GM21360 (cell line): ENCODE data around the gene NT5C1B.

Source experiments
- ATAC-seq: cut with Tn5 transposase; IDR thresholded peaks from one replicate; pipeline ENCODE4 v1.9.1; 2021; ENCODE audit warnings: mild to moderate bottlenecking, moderate library complexity; ENCODE audit not compliant: unreplicated experiment

NT5C1B gene

DNA sequence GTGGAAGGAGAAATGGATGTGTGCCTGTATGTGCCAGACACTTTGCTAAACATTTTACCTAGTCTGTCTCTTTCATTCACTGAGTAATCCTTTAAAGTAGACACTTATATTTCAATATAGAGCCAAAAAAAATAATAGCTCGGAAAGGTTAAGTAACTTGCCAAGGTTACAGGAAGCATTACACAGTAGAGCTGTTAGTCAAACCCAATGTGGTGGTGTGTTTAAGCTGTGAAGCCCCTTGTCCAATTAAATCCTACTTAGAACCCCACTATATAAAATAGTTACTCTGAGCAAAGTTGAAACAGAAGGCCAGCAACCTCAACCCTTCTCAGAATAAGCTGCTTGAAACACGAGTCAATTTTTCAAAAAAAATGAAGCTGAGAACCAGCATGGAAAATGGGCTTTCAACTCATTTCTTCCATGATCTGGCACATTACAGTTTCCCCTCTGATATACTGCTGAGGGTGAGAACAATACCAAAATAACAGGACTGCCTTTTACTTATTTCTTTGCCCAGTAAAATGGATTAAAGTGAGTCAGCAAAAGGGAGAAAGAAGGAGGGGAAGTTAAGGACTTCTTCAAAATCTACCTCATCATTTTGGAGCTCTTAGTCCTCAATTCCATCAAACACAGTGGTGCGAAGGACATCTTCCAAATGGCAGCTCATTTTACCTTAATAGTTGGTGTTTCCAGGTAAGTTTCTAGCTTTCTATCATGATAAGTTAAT lies 36.9 kb downstream of the NT5C1B start:
- ATAC-seq, result no peak

DNA sequence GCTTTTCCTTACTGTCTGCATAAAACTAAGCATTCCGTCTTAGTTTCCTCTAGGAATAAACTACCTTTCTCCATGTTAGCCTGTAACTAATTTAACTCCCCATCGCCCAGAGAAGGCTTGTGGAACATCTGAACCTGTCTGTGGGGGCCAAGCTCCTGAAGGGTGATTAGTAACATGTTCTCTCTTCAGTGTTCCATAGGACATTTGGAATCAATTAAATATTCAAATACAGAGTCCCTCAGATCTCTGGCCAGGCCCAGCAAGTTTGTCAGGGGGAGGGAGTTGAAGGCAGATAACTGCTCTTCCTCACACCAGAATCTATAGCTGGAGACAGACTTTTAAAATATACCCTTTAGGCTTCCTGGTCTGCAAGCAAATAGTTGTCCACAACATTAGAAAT lies 37.7 kb downstream of the NT5C1B start:
- no peak for ATAC-seq

DNA sequence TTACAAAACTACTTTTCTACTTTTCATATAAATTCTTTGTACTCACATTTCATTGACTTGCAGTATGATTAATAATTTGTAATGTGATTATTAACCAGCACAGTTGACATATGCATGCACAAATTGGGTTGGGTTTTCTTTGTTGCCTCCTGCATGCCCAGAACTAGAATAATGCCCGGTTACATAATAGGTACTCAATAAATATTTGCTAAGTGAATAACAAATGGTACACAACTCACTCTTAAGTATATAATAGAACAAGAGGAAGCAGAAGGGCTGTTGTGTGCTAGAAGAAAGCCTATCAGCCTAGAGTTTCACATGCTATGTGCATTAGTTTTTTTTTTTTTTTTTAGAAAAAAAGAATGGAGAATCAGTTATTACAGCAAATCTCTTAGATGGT lies 38.2 kb downstream of the NT5C1B start:
- no peak for ATAC-seq

DNA sequence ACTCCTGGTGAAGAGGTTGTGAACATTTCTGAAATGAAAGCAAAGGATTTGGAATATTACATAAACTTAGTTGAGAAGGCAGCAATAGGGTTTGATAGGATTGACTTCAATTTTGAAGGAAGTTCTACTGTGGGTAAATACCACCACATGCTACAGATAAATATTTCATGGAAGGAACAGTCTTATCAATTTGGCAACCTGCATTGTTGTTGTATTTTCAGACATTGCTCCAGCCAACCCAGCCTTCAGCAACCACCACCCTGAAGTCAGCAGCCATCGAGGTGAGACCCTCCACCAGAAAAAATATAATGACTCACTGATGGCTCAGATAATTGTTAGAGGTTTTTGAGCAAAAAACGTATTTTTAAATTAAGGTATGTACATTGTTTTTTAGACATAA lies 38.9 kb downstream of the NT5C1B start:
- ATAC-seq, result no peak

DNA sequence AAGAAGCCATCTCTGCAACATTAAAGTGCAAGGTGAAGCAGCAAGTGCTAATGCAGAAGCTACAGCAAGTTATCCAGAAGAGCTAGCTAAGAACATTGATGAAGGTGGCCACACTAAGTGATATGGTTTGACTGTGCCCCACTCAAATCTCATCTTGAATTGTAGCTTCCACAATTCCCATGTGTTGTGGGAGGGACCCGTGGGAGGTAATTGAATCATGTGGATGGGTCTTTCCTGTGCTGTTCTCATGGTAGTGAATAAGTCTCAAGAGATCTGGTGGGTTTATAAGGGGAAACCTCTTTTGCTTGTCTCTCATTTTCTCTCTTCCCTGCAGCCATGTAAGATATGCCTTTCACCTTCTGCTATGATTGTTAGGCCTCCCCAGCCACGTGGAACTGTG lies 40.3 kb downstream of the NT5C1B start:
- ATAC-seq, result no peak

DNA sequence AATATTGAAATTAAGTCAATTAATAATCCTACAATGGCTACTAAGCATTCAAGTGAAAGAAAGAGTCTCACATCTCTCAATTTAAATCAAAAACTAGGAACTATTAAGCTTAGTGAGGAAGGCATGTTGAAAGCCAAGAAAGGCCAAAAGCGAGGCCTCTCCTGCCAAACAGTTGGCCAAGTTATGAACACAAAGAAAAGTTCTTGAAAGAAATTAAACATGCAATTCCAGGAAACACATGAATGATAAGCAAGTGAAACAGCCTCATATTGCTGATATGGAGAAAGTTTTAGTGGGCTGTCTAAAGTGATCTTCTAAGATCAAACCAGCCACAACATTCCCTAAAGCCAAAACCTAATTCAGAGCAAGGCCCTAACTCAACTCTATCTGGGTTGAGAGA lies 40.7 kb downstream of the NT5C1B start:
- no peak for ATAC-seq

DNA sequence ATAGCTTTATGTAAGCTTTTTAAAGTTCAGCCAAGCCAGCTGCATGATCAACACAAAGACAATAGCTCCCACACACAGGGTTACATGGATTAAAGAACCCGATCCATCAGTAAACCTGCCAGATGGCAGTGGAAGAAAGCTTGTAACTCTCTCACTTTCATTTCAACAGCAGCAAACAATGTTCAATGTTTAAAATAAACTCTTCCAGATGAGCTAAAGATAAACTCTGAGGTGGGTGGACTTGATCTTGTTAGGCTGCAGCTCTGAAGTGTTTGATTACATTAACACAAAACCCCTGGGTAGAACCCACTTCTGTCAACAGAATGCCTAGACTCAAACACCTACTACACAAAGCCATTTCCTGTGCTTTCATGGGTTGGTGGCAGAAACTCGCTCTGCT lies 42.8 kb downstream of the NT5C1B start:
- ATAC-seq, result no peak

DNA sequence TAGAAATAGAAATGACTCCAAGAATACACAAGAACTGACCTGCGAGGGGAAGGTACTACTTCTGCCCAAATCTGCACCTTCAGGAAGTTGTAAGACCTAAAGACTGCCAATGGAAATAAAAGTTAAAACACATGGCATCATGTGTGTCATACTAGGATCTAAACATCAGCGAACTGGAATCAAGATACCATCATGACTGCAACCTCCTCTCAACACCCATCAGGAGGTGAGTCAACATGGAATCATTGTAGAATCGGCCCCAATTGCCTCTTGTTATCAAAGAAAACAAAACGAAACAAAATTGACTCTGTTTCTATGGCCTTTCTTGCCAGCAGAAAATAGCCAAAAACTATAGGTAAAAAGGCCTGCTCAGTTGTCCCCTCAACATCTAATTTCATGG lies 44.0 kb downstream of the NT5C1B start:
- no peak for ATAC-seq

DNA sequence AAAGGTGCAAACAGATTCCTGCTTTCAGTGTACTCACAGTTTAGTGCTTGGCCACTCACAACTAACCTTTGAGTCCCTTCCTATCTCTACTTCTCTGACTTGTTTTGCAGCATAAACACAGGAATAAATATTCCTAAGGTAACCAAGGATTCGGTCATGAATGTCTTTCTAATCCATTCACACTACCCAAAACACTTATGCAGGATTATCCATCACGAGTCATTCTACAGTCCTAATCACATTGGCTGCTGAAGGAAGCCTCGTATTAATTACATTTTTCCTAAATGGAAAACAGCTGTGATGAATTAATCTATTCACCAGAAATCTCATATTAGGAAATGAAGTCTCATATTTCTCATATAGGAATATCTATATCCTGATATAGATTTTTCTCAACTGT lies 45.2 kb downstream of the NT5C1B start:
- ATAC-seq, result no peak

DNA sequence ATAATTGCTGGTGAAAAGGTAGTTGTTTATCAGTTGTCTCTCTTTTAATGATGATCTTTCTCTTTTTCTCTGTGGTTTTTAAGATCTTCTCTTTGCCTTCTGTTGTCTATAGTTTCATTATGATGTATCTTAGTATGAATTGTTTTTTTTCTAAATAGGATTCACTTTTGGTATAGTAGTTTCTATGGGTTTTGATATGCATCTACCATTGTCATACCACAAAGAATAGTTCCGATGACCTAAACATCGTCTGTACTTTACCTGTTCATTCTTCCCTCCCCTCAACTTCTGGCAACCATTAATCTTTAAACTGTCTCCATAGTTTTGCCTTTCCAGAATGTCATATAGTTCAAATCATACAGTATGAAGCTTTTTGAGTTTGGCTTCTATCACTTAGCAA lies 48.5 kb downstream of the NT5C1B start:
- no peak for ATAC-seq

DNA sequence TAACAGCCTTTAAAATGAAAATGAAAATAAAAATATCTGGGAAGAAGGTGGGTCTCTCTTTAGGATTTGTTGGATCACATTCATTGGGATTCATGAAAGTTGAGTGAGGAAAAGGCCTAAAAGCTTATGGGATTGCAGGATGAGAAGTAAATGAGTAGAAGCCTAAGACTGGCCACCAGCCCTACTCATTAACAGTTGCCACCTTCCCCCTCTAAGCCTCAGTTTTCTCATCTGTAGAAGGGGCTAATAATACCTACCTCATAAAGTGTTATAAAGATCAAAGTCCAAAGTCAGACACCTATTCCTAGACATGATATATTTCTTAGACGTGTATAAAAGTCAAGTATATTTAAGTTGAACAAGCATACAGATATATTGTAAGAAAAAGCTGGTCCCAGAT lies 52.7 kb downstream of the NT5C1B start:
- no peak for ATAC-seq

DNA sequence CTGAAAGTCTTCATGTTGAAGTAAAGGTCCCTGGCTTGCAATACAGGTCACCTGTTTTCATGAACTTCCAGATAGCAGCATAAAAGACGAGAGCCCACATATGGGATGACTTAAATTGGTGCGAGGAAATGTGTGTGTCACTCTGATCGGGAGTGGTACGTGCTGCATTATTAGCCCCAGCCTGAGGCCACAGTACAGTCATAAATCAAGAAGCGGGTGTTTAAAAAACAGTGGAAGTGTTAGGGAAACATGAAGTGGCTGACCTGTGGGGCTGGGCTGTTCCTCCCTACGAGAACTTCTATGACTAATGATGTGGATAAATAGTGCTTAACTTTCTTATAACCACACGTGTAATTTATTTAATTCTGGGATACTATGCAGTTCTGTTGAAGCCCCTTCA lies 53.3 kb downstream of the NT5C1B start:
- no peak for ATAC-seq

DNA sequence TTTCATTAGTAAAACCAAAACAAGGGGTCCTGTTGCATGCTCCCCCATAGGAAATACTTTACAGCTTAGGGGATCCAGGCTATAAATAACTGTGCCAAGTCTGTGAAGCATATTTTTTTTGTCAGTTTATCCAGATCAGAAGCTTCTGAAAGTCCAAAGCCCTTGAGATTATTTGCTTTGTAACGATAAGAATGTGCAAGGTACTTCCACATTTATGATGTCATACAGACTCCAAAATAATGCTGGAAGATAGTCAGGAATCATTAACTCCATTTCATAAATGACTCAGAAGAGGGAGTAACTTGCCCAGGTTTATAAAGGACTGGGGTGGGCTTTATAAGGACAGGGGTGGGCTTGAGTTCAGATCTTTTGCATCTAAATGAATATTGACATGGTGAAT lies 58.2 kb downstream of the NT5C1B start:
- no peak for ATAC-seq

DNA sequence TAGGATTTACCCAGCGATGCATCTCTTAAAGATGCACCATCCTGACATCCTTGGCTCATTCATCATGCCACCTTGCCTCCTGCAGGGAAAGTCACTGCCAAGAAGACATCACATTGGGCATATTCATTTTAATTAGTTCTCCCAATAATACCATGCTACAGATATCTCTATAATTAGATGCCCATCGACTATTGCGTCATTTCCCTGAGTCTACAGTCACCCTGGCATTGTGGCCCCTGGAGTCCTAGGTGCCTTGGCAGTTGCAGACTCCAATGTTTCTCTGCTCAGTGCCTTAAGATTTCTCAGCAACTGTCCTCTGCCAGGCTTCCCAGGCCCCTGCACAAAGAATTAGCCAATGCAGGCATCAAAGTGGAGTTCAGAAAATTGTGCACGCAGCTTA lies 61.5 kb downstream of the NT5C1B start:
- no peak for ATAC-seq

DNA sequence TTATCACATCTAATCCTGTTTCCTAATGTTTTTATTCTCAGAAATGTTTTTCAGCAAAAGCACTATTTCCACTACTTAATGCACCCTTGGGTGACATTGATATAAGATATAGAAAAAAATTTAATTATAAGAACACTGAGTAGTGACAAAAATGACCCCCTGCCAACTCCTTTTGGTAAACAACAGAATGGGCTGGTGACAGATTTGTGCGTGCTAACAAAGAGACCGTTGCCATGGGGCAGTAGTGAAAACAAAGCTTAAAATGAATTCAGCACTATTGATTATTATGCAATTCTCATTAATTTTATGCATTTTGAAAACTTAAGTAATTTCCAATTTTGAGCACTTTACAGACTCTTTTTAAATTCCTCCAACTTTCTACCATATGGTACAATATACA lies 62.0 kb downstream of the NT5C1B start:
- ATAC-seq, result no peak

DNA sequence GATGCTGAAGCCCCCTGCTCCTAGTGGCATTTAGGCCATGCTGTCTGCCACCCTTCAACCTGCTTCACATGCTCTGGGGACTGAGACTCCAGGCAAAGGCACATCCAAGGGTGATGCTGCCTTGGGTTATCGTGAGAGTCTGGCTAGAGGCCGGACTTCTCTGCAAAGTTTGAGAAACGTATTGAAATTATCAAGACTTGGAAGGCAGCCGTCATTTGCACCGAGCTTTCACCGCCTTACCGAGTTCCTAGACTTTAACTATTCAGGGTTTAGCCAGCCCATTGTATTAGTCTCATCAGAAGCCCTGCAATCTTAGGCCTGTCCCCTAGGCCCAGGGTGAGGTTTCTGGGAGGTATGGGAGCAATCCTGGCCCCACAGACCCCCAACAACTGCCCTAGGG lies 62.9 kb downstream of the NT5C1B start:
- ATAC-seq, result no peak

DNA sequence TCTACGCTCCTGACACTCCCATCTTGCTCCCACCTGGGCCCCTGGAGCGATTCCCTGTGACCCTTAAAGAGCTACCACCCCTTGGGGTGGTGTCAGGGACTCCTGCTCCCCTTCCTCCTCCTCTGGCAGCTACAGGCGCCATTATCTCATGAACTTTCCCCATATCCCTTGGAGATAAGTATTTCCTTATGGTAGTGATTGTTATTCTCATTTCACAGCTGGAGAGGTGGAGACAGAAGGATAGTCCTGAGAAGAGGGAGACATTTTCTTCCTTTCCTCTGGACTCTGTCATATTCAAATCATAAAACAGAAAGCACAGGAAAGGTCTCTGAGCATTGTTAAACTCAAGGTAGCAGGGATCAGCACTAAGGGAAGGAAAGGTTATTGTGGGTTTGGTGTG lies 63.5 kb downstream of the NT5C1B start:
- ATAC-seq, result no peak

DNA sequence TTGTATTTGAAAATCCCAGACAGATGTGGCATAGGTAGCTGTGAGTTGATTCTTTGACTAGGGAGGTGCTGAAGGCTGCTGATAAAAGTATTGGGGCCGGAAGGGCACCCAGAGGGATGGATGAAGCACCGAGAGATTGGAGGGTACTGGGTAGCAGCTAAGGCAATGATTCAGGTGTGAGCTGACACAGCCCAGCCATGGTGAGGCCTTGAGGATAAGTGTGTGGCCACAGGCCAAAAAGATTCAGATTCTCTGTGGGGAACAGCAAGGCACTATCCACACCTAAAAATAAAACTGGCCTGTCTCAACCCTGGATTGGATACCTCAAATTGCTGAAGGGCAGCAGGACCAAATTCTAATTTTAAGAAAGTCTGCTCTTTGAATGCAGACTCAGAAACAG lies 64.1 kb downstream of the NT5C1B start:
- ATAC-seq, result no peak

DNA sequence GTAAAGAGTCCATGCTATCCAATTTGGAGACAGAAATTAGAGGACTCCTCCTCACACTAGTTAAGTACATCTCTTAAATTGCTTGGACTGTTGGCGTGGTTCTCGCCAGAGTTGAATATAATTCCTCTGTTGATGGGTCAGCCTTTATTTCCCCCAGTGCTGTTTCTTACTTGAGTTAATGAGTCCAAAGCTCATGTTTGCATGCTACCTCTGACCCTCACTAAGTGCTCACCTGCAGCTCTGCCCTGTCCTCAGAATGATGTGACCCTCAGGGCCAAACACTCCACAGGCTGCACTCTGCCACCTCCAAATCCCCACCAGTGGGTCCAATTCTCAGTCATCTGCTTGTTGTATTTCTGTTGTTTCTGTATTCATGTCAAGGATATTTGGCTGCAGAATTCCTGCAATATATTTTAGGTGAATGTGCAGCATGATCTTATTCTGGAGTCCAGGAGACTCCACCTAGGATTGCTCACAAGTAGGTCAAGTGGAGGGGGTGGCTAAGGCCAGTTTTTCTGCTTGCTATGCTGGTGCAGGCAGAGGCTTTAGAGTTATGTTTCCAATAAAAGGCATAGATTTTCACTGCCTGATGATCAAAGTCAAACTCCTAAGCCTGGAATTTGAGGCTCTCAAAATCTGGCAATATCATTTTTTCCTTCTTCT lies 66.8 kb downstream of the NT5C1B start:
- ATAC-seq, result no peak

DNA sequence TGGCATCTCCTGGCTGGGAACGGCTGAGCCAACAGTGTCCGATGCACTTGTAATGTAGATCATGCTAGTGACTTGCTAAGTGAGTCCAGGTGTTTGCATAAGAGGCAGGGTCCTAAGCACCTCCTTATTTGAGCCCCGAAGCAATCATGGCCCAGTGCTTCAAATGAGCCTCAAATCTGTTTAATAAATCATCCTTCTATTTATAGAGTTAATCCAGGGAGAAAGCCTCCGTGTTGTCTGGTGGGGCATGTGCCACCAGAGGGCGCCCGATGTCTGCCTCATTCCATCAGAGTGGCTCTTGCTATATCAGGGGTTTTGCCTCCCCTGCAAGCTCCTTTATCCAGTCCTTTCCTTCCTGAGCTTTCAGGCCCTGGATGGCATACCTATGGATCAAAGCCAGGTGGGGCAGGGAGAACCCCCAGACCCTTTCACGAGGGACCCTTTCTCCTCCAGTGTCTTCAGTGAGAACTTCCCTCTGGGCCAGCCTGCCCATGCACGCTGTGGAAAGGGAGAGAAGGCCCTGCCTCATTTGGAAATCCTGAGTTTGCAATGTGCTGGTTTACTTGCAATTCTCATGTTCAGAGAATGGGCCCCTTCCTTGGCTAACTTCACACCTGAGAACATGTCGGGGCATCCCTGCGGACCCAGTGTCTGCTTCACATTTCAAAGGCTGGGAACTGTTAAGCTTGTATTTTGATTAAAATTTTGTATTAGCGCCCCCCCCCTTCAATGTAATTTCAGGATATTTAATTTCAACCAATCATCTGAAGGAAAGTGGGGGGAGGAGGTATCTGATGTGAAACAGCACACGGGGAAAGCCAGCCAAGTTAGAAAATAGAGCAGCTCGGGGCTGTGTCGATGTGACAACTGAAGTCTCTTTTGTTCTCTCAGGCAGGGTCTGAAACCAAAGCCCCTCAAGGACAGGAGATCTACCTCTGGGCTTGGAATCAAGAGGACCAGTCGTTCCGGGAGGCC lies 68.6 kb downstream of the NT5C1B start:
- peak; percentile 78 for ATAC-seq

DNA sequence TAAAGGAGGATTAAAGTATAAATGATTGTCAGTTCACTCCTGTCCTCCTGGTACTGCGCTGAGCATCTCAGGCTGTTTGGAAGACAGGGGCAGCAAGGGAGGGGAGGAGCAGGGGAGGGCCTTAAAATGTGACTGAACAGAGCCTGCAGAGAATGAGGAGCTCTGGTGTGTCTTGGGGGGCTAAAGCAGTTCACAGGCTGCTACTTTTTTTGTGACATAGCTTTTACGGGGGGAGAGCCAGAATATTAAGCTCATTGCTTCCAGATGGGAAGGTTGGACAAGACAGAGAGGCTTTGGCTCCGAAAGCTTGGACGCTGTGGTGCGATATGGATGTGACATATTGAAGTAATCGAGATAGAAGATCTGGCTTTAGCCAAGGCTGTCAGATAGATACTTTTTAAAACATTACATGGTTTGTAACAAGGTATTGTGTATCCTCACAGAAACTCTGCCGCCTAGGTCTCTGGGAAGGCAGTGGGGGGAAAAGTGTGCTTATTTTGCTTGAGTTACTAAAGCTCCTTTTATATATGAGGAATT lies 69.4 kb downstream of the NT5C1B start:
- ATAC-seq, result no peak
